Measurements from ENCODE around the gene ANKRD52.

- TF ChIP-seq CTCF (IDR thresholded peaks at IDR 0.05) (no peak), SIN3A (IDR thresholded peaks at IDR 0.05; ENCODE audit: borderline replicate concordance, insufficient read depth, low read depth, low read length) (no peak), REST (IDR thresholded peaks at IDR 0.05; ENCODE audit: insufficient read depth in 1 of 2, low read depth in 2 of 2, low read length in 1 of 2) (no peak), POLR2AphosphoS5 (IDR thresholded peaks at IDR 0.05; ENCODE audit: low read depth, low read length) (no peak), TCF7L2 (IDR thresholded peaks at IDR 0.05; ENCODE audit: low read depth, low read length) (no peak)
Observed at GRCh38 chr12:56297400-56297799, 39.2 kb upstream of the ANKRD52 start.
